Measurements from ENCODE around the gene IGF2BP2.

Gene IGF2BP2

DNA sequence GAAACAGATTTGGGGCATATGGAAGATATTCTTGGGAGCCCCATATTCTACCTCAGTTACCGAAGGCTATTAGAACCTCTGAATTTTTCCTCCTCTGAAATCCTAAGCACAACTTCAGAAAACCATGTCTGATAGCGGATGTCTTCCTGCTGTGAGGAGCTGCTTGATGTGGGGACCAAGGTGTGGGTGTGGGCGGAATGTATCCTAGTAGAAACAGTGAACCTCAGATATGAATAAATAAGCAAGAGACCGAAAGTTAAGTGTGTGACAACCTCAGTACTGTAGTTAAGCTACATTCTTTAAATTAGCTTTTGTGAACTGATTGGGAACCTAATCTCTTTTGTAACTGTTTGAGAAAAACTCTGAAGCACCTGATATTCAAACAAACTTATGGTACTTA is 191.8 kb downstream of the IGF2BP2 start:
- Histone ChIP-seq H3K4me3 (ENCODE audit: low read length) (no peak overlapping the region), H4K20me1 (ENCODE audit: insufficient read depth, low read length) (no peaks in the 10 kb centered on the region), H2AFZ (ENCODE audit: low read length) (no peak overlapping the region), H3K79me2 (ENCODE audit: low read length) (no peaks in the 10 kb centered on the region), H3K4me2 (ENCODE audit: low read depth, low read length) (no peak overlapping the region), H3K9me3 (replicated peaks; ENCODE audit: insufficient read depth, low read length) (no peaks in the 10 kb centered on the region), H3K27me3 (replicated peaks; ENCODE audit: insufficient read depth, low read length) (no peaks in the 10 kb centered on the region), H3K27ac (ENCODE audit: low read length) (no peak overlapping the region), H3K9me2 (replicated peaks; ENCODE audit: insufficient read depth, low read length) (no peaks in the 10 kb centered on the region), H3F3A (ENCODE audit: insufficient read depth, low read length) (0 out of 2 replicates have a peak, but pooled peaks cover 3% of the 10 kb centered on the region), H3K36me3 (replicated peaks; ENCODE audit: insufficient read depth, low read length) (no peaks in the 10 kb centered on the region), H3K9ac (ENCODE audit: low read length) (no peak overlapping the region), H3K4me1 (ENCODE audit: low read length) (peaks cover 5% of the 10 kb centered on the region; the same call in 1 of the 2 replicates)
- no peak for TF ChIP-seq EZH2phosphoT487 (IDR thresholded peaks at IDR 0.05; ENCODE audit: low read length)
- TF ChIP-seq, protein P1, sequence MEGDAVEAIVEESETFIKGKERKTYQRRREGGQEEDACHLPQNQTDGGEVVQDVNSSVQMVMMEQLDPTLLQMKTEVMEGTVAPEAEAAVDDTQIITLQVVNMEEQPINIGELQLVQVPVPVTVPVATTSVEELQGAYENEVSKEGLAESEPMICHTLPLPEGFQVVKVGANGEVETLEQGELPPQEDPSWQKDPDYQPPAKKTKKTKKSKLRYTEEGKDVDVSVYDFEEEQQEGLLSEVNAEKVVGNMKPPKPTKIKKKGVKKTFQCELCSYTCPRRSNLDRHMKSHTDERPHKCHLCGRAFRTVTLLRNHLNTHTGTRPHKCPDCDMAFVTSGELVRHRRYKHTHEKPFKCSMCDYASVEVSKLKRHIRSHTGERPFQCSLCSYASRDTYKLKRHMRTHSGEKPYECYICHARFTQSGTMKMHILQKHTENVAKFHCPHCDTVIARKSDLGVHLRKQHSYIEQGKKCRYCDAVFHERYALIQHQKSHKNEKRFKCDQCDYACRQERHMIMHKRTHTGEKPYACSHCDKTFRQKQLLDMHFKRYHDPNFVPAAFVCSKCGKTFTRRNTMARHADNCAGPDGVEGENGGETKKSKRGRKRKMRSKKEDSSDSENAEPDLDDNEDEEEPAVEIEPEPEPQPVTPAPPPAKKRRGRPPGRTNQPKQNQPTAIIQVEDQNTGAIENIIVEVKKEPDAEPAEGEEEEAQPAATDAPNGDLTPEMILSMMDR (IDR thresholded peaks at IDR 0.05; ENCODE audit: low read length): no peak
- no peak for TF ChIP-seq EZH2 (optimal IDR thresholded peaks at IDR 0.05; ENCODE audit: low read depth, low read length)
- no peak for DNase-seq

DNA sequence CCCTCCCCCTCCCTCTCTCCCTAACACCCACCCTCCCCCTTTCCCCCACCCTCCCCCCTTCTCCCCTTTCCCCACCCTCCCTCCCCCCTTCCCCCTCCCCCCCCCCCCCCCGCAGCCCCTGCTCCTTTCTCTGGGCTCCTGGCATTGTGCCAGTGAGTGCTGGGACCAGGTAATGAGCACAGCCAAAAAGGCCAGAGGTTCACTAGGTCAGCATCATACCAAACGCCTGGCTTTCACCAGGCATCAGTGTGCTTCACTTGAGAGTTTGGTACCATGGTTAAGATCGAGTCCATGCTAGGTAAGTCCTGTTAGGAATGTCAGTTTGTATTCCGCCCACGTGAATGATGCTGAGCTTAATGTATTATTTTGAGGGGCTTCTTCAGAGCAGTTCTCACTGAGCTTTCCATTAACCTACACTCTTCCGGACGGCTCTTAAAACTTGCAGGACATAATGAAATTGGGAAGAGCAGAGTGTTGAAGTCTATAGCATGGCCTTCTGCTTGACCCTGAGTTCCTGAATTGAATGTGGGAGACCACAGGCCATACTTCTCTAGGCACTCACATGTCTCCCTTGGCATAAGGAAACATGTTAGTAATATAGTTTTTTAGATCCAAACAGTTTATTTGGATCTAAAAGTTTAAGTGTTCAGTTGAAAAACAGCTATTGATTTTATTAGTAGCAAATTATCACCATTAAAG is 193.2 kb downstream of the IGF2BP2 start:
- DNase-seq: no peak
- H3F3A ChIP-seq (ENCODE audit: insufficient read depth, low read length): 0 out of 2 replicates have a peak, but pooled peaks cover 3% of the 10 kb centered on the region
- H3K9me2 ChIP-seq (replicated peaks; ENCODE audit: insufficient read depth, low read length): no peaks in the 10 kb centered on the region
- no peak overlapping the region for H3K4me2 ChIP-seq (ENCODE audit: low read depth, low read length)
- H3K36me3 ChIP-seq (replicated peaks; ENCODE audit: insufficient read depth, low read length): no peaks in the 10 kb centered on the region
- no peaks in the 10 kb centered on the region for H3K27me3 ChIP-seq (replicated peaks; ENCODE audit: insufficient read depth, low read length)
- H2AFZ ChIP-seq (ENCODE audit: low read length): no peak overlapping the region
- no peaks in the 10 kb centered on the region for H3K79me2 ChIP-seq (ENCODE audit: low read length)
- no peak overlapping the region for H3K4me3 ChIP-seq (ENCODE audit: low read length)
- H3K4me1 ChIP-seq (ENCODE audit: low read length): peaks cover 5% of the 10 kb centered on the region; the same call in 1 of the 2 replicates
- TF ChIP-seq, protein P1 (IDR thresholded peaks at IDR 0.05; ENCODE audit: low read length): no peak
- TF ChIP-seq EZH2 (optimal IDR thresholded peaks at IDR 0.05; ENCODE audit: low read depth, low read length) (no peak), EZH2phosphoT487 (IDR thresholded peaks at IDR 0.05; ENCODE audit: low read length) (no peak)
- no peak overlapping the region for H3K27ac ChIP-seq (ENCODE audit: low read length)
- H3K9me3 ChIP-seq (replicated peaks; ENCODE audit: insufficient read depth, low read length): no peaks in the 10 kb centered on the region
- H4K20me1 ChIP-seq (ENCODE audit: insufficient read depth, low read length): no peaks in the 10 kb centered on the region
- H3K9ac ChIP-seq (ENCODE audit: low read length): no peak overlapping the region

DNA sequence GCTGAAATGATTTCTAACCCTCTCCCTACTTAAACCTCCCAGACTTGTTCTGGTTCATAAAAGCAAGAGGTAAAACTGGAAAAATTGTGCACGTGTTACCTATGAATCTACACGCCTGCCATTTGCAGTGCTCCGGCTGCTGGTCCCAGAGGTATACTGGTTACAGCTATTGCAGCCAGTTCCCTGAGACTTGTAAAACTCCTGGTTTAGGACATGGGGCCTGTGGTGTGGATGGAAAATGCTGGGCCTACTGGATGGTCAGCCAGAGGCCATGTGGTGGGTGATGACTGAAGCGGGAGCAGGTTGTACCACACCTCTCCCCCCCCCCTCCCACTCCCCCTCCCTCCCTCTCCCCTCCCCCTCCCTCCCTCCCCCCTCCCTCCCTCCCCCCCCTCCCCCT is 193.7 kb downstream of the IGF2BP2 start:
- Histone ChIP-seq H3K9me3 (replicated peaks; ENCODE audit: insufficient read depth, low read length) (no peaks in the 10 kb centered on the region), H3K9me2 (replicated peaks; ENCODE audit: insufficient read depth, low read length) (no peaks in the 10 kb centered on the region), H3K27me3 (replicated peaks; ENCODE audit: insufficient read depth, low read length) (no peaks in the 10 kb centered on the region), H3K27ac (ENCODE audit: low read length) (no peak overlapping the region), H3F3A (ENCODE audit: insufficient read depth, low read length) (0 out of 2 replicates have a peak, but pooled peaks cover 3% of the 10 kb centered on the region), H3K4me3 (ENCODE audit: low read length) (no peak overlapping the region), H2AFZ (ENCODE audit: low read length) (no peak overlapping the region), H3K36me3 (replicated peaks; ENCODE audit: insufficient read depth, low read length) (no peaks in the 10 kb centered on the region), H3K4me1 (ENCODE audit: low read length) (peaks cover 5% of the 10 kb centered on the region; the same call in 1 of the 2 replicates), H3K4me2 (ENCODE audit: low read depth, low read length) (no peak overlapping the region), H3K79me2 (ENCODE audit: low read length) (no peaks in the 10 kb centered on the region), H3K9ac (ENCODE audit: low read length) (no peak overlapping the region), H4K20me1 (ENCODE audit: insufficient read depth, low read length) (no peaks in the 10 kb centered on the region)
- TF ChIP-seq, protein P1 (IDR thresholded peaks at IDR 0.05; ENCODE audit: low read length): no peak
- TF ChIP-seq EZH2 (optimal IDR thresholded peaks at IDR 0.05; ENCODE audit: low read depth, low read length) (no peak), EZH2phosphoT487 (IDR thresholded peaks at IDR 0.05; ENCODE audit: low read length) (no peak)
- no peak for DNase-seq

All from MM.1S (cell line).